NOMO-1 (cell line): ENCODE results near the gene UBB.

Experiments
- DNase-seq, 2 experiments: peaks; one replicate each; lab custom pipeline; 2025; ENCODE audit not compliant: unreplicated experiment in 2 of 2; lab: John Stamatoyannopoulos, UW

The UBB gene

GRCh38 chr17:16417399-16417798 lies 36.5 kb downstream of the UBB start:
- DNase-seq = no peak

- no peak for DNase-seq
Observed at GRCh38 chr17:16417896-16418684, 37.2 kb downstream of the UBB start.

GRCh38 chr17:16418685-16419068 lies 37.8 kb downstream of the UBB start:
- DNase-seq = no peak

GRCh38 chr17:16419074-16419928 lies 38.4 kb downstream of the UBB start:
- no peak for DNase-seq

- no peak for DNase-seq
Observed at GRCh38 chr17:16419929-16420271, 39.0 kb downstream of the UBB start.

GRCh38 chr17:16422416-16422815 lies 41.5 kb downstream of the UBB start:
- DNase-seq = no peak

GRCh38 chr17:16423226-16423872 lies 42.5 kb downstream of the UBB start:
- no peak for DNase-seq

- no peak for DNase-seq
Observed at GRCh38 chr17:16425202-16425601, 44.3 kb downstream of the UBB start.

GRCh38 chr17:16425698-16426659 lies 45.1 kb downstream of the UBB start:
- DNase-seq = no peak

- no peak for DNase-seq
Observed at GRCh38 chr17:16427020-16427419, 46.1 kb downstream of the UBB start.

- no peak for DNase-seq
Observed at GRCh38 chr17:16428098-16428882, 47.4 kb downstream of the UBB start.

- DNase-seq = no peak
Observed at GRCh38 chr17:16429083-16429482, 48.2 kb downstream of the UBB start.

- no peak for DNase-seq
Observed at GRCh38 chr17:16430650-16431049, 49.8 kb downstream of the UBB start.

GRCh38 chr17:16432017-16432416 lies 51.1 kb downstream of the UBB start:
- no peak for DNase-seq
